ENCODE measurements around the gene KCNMA1. TPM values are rescaled to one million over a fixed set of nuclear protein-coding genes. Genes with fewer than 3 reads are reported as not detected.

Gene KCNMA1
- polyA plus RNA-seq, 1 of the 3 experiments (the other 2 are of a cell fraction), result 107 TPM

GRCh38 chr10:77419979-77420378 lies 217.6 kb downstream of the KCNMA1 start:
- no peaks in the 10 kb centered on the region for H4K20me1 ChIP-seq (ENCODE audit: insufficient read depth)
- H3K4me2 ChIP-seq, result no peak overlapping the region
- no peak for TF ChIP-seq RFX5 (IDR thresholded peaks at IDR 0.05; ENCODE audit: low read length)
- TF ChIP-seq TEAD4 (IDR thresholded peaks at IDR 0.05; ENCODE audit: borderline replicate concordance, insufficient read depth), result no peak
- no peak for TF ChIP-seq RAD21 (IDR thresholded peaks at IDR 0.05; ENCODE audit: low read length)
- no peak for TF ChIP-seq FOSL2 (IDR thresholded peaks at IDR 0.05; ENCODE audit: borderline replicate concordance, low read depth)
- no peaks in the 10 kb centered on the region for H3K27me3 ChIP-seq (ENCODE audit: insufficient read depth)
- DNase-seq, result no peak
- no peak overlapping the region for H3K27ac ChIP-seq (ENCODE audit: low read depth in 2 of 2, low read length in 1 of 2)
- no peaks in the 10 kb centered on the region for H3K79me2 ChIP-seq (ENCODE audit: insufficient read depth)
- no peaks in the 10 kb centered on the region for H3K36me3 ChIP-seq (replicated peaks in 1 of 2; ENCODE audit: control insufficient read depth in 1 of 2, insufficient read depth in 2 of 2, low read length in 1 of 2)
- POLR2A ChIA-PET, result no interaction called here
- H3K4me1 ChIP-seq (ENCODE audit: control insufficient read depth in 1 of 2, insufficient read depth in 2 of 2, low read depth in 1 of 2, low read length in 1 of 2), result peaks cover 32 to 66% of the 10 kb centered on the region in 2 experiments
- peaks cover 25% of the 10 kb centered on the region for H3F3A ChIP-seq (replicated peaks; ENCODE audit: insufficient read depth)
- CTCF ChIA-PET, result interaction anchor here (1.2 kb wide), 1 partner anchor 28 kb away, joined by 3 read pairs; no protein-coding TSS in a partner anchor
- H3K9ac ChIP-seq, result no peak overlapping the region
- H3K9me3 ChIP-seq, result no peaks in the 10 kb centered on the region
- H3K9me2 ChIP-seq, result no peaks in the 10 kb centered on the region
- H2AFZ ChIP-seq (ENCODE audit: low read depth), result no peak overlapping the region
- WGBS (ENCODE audit: low lambda C conversion rate), result 100% methylated on average over 2 of the region's 2 CpGs
- H3K4me3 ChIP-seq (ENCODE audit: low read depth in 2 of 2, low read length in 1 of 2), result no peak overlapping the region

DNA sequence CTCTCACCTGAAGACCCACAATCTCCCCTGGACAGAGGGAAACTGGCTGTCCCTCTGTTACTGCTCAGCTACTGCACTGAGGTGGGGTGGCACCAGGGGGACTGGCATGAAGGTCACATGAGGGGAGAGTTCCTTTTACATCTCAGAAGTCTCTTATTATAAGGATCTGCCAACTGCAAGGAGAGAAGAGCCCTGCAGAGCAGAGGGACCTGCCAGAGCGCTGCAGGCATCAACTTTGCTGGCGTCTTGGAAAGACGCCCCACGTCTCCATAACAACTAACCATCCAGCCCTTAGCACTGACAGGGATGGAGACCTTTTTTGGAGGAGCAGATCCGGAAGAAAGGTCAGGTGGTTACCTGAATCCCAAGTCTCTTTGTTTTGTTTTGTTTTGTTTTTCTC lies 218.6 kb downstream of the KCNMA1 start:
- CTCF ChIA-PET, result interaction anchor here (1.2 kb wide), 2 partner anchors 27 to 246 kb away, joined by 3 to 5 read pairs; no protein-coding TSS in a partner anchor

GRCh38 chr10:77417806-77418640 lies 219.6 kb downstream of the KCNMA1 start:
- Histone ChIP-seq H2AFZ (ENCODE audit: low read depth) (no peak overlapping the region), H3K9me3 (no peaks in the 10 kb centered on the region), H3K36me3 (replicated peaks in 1 of 2; ENCODE audit: control insufficient read depth in 1 of 2, insufficient read depth in 2 of 2, low read length in 1 of 2) (no peaks in the 10 kb centered on the region), H3K4me3 (ENCODE audit: low read depth in 2 of 2, low read length in 1 of 2) (no peak overlapping the region), H4K20me1 (ENCODE audit: insufficient read depth) (no peaks in the 10 kb centered on the region), H3K27ac (ENCODE audit: low read depth in 2 of 2, low read length in 1 of 2) (peak overlapping the region in 1 of 2 experiments; percentile 96; a peak in 3 of 4 replicates), H3K79me2 (ENCODE audit: insufficient read depth) (no peaks in the 10 kb centered on the region), H3K9ac (no peak overlapping the region), H3K9me2 (no peaks in the 10 kb centered on the region), H3F3A (replicated peaks; ENCODE audit: insufficient read depth) (peaks cover 31% of the 10 kb centered on the region), H3K4me1 (ENCODE audit: control insufficient read depth in 1 of 2, insufficient read depth in 2 of 2, low read depth in 1 of 2, low read length in 1 of 2) (peaks cover 34 to 54% of the 10 kb centered on the region in 2 experiments), H3K4me2 (no peak overlapping the region), H3K27me3 (ENCODE audit: insufficient read depth) (no peaks in the 10 kb centered on the region)
- POLR2A ChIA-PET, result no interaction called here
- no peak for TF ChIP-seq GATA2 (CRISPR knock-in tag; IDR thresholded peaks at IDR 0.05)
- TF ChIP-seq TEAD4 (IDR thresholded peaks at IDR 0.05; ENCODE audit: borderline replicate concordance, insufficient read depth), result no peak
- no peak for TF ChIP-seq RFX5 (IDR thresholded peaks at IDR 0.05; ENCODE audit: low read length)
- no peak for TF ChIP-seq RAD21 (IDR thresholded peaks at IDR 0.05; ENCODE audit: low read length)
- no peak for TF ChIP-seq TAF1 (IDR thresholded peaks at IDR 0.05; ENCODE audit: borderline replicate concordance, low read depth, low read length)
- TF ChIP-seq PBX3 (IDR thresholded peaks at IDR 0.05), result no peak
- TF ChIP-seq ELF1 (IDR thresholded peaks at IDR 0.05), result no peak
- TF ChIP-seq, protein P1, sequence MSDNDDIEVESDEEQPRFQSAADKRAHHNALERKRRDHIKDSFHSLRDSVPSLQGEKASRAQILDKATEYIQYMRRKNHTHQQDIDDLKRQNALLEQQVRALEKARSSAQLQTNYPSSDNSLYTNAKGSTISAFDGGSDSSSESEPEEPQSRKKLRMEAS (IDR thresholded peaks at IDR 0.05; ENCODE audit: low read depth), result no peak
- no peak for TF ChIP-seq RCOR1 (IDR thresholded peaks at IDR 0.05; ENCODE audit: low read length)
- TF ChIP-seq POLR2AphosphoS5 (IDR thresholded peaks at IDR 0.05; ENCODE audit: low read depth, low read length), result no peak
- TF ChIP-seq FOXM1 (IDR thresholded peaks at IDR 0.05; ENCODE audit: low read depth), result no peak
- TF ChIP-seq TCF12 (IDR thresholded peaks at IDR 0.05), result no peak
- TF ChIP-seq CTCF (IDR thresholded peaks at IDR 0.05), result no peak
- TF ChIP-seq SMC3 (IDR thresholded peaks at IDR 0.05; ENCODE audit: low read depth, low read length), result no peak
- no peak for DNase-seq
- WGBS (ENCODE audit: low lambda C conversion rate), result 90% methylated on average over 7 of the region's 11 CpGs
- CTCF ChIA-PET, result interaction anchor here (1.2 kb wide), 2 partner anchors 11 to 244 kb away, joined by 5 read pairs; no protein-coding TSS in a partner anchor

More for the DNA sequence above, 218.6 kb downstream of the KCNMA1 start:
- no peaks in the 10 kb centered on the region for H3K9me3 ChIP-seq
- H4K20me1 ChIP-seq (ENCODE audit: insufficient read depth), result no peaks in the 10 kb centered on the region
- no peak overlapping the region for H3K4me3 ChIP-seq (ENCODE audit: low read depth in 2 of 2, low read length in 1 of 2)
- H3K27ac ChIP-seq (ENCODE audit: low read depth in 2 of 2, low read length in 1 of 2), result no peak overlapping the region
- DNase-seq, result no peak
- no peak for TF ChIP-seq FOXM1 (IDR thresholded peaks at IDR 0.05; ENCODE audit: low read depth)
- no peak overlapping the region for H2AFZ ChIP-seq (ENCODE audit: low read depth)
- POLR2A ChIA-PET, result no interaction called here
- H3K27me3 ChIP-seq (ENCODE audit: insufficient read depth), result no peaks in the 10 kb centered on the region
- H3K36me3 ChIP-seq (replicated peaks in 1 of 2; ENCODE audit: control insufficient read depth in 1 of 2, insufficient read depth in 2 of 2, low read length in 1 of 2), result no peaks in the 10 kb centered on the region
- H3F3A ChIP-seq (replicated peaks; ENCODE audit: insufficient read depth), result peaks cover 31% of the 10 kb centered on the region
- H3K9ac ChIP-seq, result no peak overlapping the region
- H3K9me2 ChIP-seq, result no peaks in the 10 kb centered on the region
- no peaks in the 10 kb centered on the region for H3K79me2 ChIP-seq (ENCODE audit: insufficient read depth)
- H3K4me2 ChIP-seq, result no peak overlapping the region
- WGBS (ENCODE audit: low lambda C conversion rate), result 92% methylated on average over 4 of the region's 5 CpGs
- peaks cover 37 to 64% of the 10 kb centered on the region in 2 experiments for H3K4me1 ChIP-seq (ENCODE audit: control insufficient read depth in 1 of 2, insufficient read depth in 2 of 2, low read depth in 1 of 2, low read length in 1 of 2)

Data from SK-N-SH (cell line).